Prostate gland (tissue), 2 donors: ENCODE data around the gene SSH2.

Source experiments
- POLR2A ChIP-seq: fragments of 450-650 bp; IDR thresholded peaks from one replicate; pipeline ENCODE4 v1.6.1; 2016; ENCODE audit warnings: antibody characterized with exemption, mild to moderate bottlenecking
- POLR2AphosphoS5 ChIP-seq: sonication (generic); formaldehyde crosslinking; IDR thresholded peaks from one replicate; pipeline ENCODE4 v1.6.1; 2017; ENCODE audit warnings: antibody characterized with exemption
- TF ChIP-seq, protein P1 (sequence below), 4 experiments: fragments of 200-600 bp in 2 of 4; fragments of 450-650 bp in 2 of 4; sonication (generic) in 2 of 4; IDR thresholded peaks; 1 replicate in 3 of 4; 2 replicates in 1 of 4; pipeline ENCODE4 v1.5.1; 2016 to 2019; ENCODE audit warnings: antibody characterized with exemption in 4 of 4, mild to moderate bottlenecking in 2 of 4, moderate library complexity in 2 of 4

GRCh38 chr17:29903471-29903870 lies 26.6 kb downstream of the SSH2 start:
- TF ChIP-seq POLR2A (no peak), POLR2AphosphoS5 (no peak)
- TF ChIP-seq, protein P1, sequence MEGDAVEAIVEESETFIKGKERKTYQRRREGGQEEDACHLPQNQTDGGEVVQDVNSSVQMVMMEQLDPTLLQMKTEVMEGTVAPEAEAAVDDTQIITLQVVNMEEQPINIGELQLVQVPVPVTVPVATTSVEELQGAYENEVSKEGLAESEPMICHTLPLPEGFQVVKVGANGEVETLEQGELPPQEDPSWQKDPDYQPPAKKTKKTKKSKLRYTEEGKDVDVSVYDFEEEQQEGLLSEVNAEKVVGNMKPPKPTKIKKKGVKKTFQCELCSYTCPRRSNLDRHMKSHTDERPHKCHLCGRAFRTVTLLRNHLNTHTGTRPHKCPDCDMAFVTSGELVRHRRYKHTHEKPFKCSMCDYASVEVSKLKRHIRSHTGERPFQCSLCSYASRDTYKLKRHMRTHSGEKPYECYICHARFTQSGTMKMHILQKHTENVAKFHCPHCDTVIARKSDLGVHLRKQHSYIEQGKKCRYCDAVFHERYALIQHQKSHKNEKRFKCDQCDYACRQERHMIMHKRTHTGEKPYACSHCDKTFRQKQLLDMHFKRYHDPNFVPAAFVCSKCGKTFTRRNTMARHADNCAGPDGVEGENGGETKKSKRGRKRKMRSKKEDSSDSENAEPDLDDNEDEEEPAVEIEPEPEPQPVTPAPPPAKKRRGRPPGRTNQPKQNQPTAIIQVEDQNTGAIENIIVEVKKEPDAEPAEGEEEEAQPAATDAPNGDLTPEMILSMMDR (IDR thresholded peaks at IDR 0.05): no peak
